ENCODE results near the gene PUDP.

Gene PUDP

GRCh38 chrX:7159149-7159861, 11.4 kb upstream of the PUDP start:
- no peak overlapping the region for H3K4me3 ChIP-seq (ENCODE audit: low read depth, low read length)
- peak; percentile 31 for DNase-seq (ENCODE audit: low read depth)
- TF ChIP-seq CTCF (conservative IDR thresholded peaks at IDR 0.05; ENCODE audit: low read depth, low read length): no peak

- no peak for TF ChIP-seq CTCF (conservative IDR thresholded peaks at IDR 0.05; ENCODE audit: low read depth, low read length)
- peak; percentile 46 for DNase-seq (ENCODE audit: low read depth)
- no peak overlapping the region for H3K4me3 ChIP-seq (ENCODE audit: low read depth, low read length)
These were observed 10.6 kb upstream of the PUDP start for GRCh38 chrX:7158468-7158990.

GRCh38 chrX:7156879-7157278, 8.9 kb upstream of the PUDP start:
- H3K4me3 ChIP-seq (ENCODE audit: low read depth, low read length): no peak overlapping the region
- no peak for DNase-seq (ENCODE audit: low read depth)
- TF ChIP-seq CTCF (conservative IDR thresholded peaks at IDR 0.05; ENCODE audit: low read depth, low read length): no peak

- DNase-seq (ENCODE audit: low read depth): no peak
- TF ChIP-seq CTCF (conservative IDR thresholded peaks at IDR 0.05; ENCODE audit: low read depth, low read length): no peak
- H3K4me3 ChIP-seq (ENCODE audit: low read depth, low read length): no peak overlapping the region
These were observed 7.2 kb upstream of the PUDP start for GRCh38 chrX:7155163-7155562.

- no peak overlapping the region for H3K4me3 ChIP-seq (ENCODE audit: low read depth, low read length)
- DNase-seq (ENCODE audit: low read depth): no peak
- TF ChIP-seq CTCF (conservative IDR thresholded peaks at IDR 0.05; ENCODE audit: low read depth, low read length): no peak
These were observed 6.2 kb upstream of the PUDP start for GRCh38 chrX:7154041-7154597.

- no peak for DNase-seq (ENCODE audit: low read depth)
- no peak overlapping the region for H3K4me3 ChIP-seq (ENCODE audit: low read depth, low read length)
- no peak for TF ChIP-seq CTCF (conservative IDR thresholded peaks at IDR 0.05; ENCODE audit: low read depth, low read length)
These were observed 5.3 kb upstream of the PUDP start for GRCh38 chrX:7153231-7153630.

- H3K4me3 ChIP-seq (ENCODE audit: low read depth, low read length): no peak overlapping the region
- no peak for DNase-seq (ENCODE audit: low read depth)
- TF ChIP-seq CTCF (conservative IDR thresholded peaks at IDR 0.05; ENCODE audit: low read depth, low read length): no peak
These were observed 1.5 kb upstream of the PUDP start for GRCh38 chrX:7149411-7149810.

Data from choroid plexus epithelial cell (primary cell).